Choroid plexus epithelial cell (primary cell): ENCODE results near the gene ACACA.

ENCODE experiments used
- DNase-seq: peaks from one replicate; pipeline ENCODE4 v3.0.0-alpha.2; 2010; ENCODE audit warnings: low read depth
- H3K4me3 ChIP-seq: 2 replicates; pipeline ENCODE4 v1.5.1; 2011; ENCODE audit warnings: low read depth, mild to moderate bottlenecking, control low read depth, low read length, moderate library complexity
- TF ChIP-seq, protein P1 (sequence below): conservative IDR thresholded peaks from 2 replicates; pipeline ENCODE4 v1.5.1; 2011; ENCODE audit warnings: low read depth, mild to moderate bottlenecking, control low read depth, inconsistent platforms, low read length, moderate library complexity

Gene ACACA

DNA sequence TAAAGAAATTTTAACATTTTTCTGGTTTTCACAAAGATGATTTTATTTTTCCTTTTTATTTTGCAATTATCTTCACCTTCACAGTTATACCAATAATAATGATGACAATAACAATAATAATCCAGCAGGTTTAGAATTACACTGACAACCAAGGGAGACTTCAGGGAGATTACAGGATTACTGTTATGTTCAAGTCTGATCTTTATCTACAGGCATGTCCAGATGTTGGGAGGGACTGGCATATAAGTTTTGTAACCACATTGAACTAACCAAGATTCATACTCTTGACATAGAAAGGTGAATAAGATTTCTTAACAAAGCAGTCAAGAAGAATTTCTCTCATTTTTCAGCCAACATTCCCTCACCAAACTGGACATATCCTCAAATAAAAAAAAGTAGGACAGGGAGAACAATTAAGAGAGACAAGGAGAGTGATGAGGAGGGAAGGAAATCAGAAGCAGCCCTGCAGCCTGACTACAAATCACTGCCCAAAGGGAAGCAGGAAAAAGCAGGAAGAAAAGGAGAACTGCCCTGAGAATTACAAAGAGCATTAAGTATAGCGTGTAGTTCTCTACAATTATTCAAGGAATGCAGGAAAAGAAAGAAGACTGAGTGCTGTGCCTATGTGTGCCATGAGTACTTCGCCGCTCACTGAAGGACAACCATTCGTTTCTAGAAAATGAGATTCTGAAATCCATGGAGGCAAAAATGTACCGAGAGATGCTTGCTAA lies 186.6 kb downstream of the ACACA start:
- TF ChIP-seq, protein P1, sequence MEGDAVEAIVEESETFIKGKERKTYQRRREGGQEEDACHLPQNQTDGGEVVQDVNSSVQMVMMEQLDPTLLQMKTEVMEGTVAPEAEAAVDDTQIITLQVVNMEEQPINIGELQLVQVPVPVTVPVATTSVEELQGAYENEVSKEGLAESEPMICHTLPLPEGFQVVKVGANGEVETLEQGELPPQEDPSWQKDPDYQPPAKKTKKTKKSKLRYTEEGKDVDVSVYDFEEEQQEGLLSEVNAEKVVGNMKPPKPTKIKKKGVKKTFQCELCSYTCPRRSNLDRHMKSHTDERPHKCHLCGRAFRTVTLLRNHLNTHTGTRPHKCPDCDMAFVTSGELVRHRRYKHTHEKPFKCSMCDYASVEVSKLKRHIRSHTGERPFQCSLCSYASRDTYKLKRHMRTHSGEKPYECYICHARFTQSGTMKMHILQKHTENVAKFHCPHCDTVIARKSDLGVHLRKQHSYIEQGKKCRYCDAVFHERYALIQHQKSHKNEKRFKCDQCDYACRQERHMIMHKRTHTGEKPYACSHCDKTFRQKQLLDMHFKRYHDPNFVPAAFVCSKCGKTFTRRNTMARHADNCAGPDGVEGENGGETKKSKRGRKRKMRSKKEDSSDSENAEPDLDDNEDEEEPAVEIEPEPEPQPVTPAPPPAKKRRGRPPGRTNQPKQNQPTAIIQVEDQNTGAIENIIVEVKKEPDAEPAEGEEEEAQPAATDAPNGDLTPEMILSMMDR = no peak
- H3K4me3 ChIP-seq = no peak overlapping the region
- DNase-seq = peak; percentile 39

DNA sequence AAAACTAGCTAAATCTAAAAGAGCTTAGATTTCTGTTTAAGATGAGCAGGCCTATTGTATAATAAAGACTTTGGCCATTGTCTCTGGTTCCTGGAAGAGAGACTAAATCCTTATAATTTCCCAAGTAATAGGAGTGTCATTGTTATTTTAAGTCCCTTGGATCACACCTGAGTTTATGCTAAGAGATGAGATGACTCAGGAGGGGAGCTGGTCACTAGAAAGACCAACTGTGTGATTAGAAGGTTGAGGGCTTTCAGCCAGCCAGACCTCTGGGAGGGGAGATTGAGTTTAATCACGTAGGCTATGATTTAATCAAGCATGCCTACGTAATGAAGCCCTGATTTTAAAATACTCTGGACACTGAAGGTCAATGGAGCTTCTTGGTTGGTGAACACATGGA lies 187.8 kb downstream of the ACACA start:
- TF ChIP-seq, protein P1 = no peak
- DNase-seq = no peak
- no peak overlapping the region for H3K4me3 ChIP-seq

DNA sequence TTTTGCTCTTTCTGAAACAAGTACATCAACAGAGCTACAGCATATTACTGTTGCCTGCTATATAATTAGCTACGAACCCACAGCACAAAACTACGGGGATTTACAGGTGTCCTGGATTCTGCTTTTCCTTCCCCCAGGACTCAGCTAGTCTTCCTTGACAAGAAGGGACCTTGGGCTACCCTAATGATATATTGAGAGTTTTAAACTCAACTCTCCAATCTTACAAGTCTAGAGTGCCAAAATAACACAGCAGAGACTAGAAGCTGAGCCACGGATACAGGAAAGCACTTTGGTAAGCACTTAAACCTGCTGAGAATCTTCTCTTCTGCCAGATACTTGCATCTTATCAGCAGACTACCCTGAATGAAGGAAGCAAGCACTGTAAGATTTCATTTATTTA lies 192.2 kb downstream of the ACACA start:
- TF ChIP-seq, protein P1 = no peak
- no peak for DNase-seq
- H3K4me3 ChIP-seq = no peak overlapping the region

GRCh38 chr17:37213927-37214326 lies 192.7 kb downstream of the ACACA start:
- TF ChIP-seq, protein P1 = no peak
- no peak overlapping the region for H3K4me3 ChIP-seq
- DNase-seq = no peak

GRCh38 chr17:37212179-37212578 lies 194.5 kb downstream of the ACACA start:
- TF ChIP-seq, protein P1 = peak; percentile 52
- DNase-seq = peak; percentile 59

DNA sequence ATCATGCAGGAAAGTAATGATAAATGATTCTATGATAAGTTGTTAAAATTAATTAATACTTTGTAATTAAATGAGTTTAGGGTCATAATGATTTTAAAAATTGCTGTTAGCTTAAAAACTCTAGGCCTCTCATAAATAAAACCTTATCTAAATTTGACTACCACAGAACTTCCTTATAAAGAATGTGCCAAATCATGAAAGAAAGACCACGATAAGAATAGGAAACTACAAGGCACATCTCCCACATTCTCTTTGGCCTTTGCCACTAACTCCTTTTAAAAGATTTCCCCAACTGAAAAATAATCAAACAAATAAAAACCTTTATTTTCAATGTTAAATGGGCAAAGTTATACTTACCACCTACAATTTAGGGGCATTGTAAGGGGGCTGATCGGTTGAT lies 195.5 kb downstream of the ACACA start:
- no peak for DNase-seq
- TF ChIP-seq, protein P1 = no peak
- H3K4me3 ChIP-seq = no peak overlapping the region

More at GRCh38 chr17:37212179-37212578, 194.5 kb downstream of the ACACA start:
- no peak overlapping the region for H3K4me3 ChIP-seq

- H3K4me3 ChIP-seq = no peak overlapping the region
- TF ChIP-seq, protein P1 = no peak
Measured at GRCh38 chr17:37207103-37207502, 199.5 kb downstream of the ACACA start.

More at GRCh38 chr17:37207103-37207502, 199.5 kb downstream of the ACACA start:
- no peak for DNase-seq
